ENCODE results near the gene PBX3.

GRCh38 chr9:125854553-125855275 is 107.5 kb downstream of the PBX3 start:
- TF ChIP-seq POLR2A (IDR thresholded peaks at IDR 0.05) (no peak), CTCF (IDR thresholded peaks at IDR 0.05) (no peak)
